Activated CD4-positive, alpha-beta T cell treated with anti-CD3 and anti-CD28 coated beads, Interleukin-2, amount 50 U/mL, for 48 hours (primary cell): ENCODE results near the gene DNAAF3.

Source experiments
- DNase-seq, 2 experiments: peaks; one replicate each; pipeline ENCODE4 v3.0.0-alpha.2; 2020

DNAAF3 gene

DNA sequence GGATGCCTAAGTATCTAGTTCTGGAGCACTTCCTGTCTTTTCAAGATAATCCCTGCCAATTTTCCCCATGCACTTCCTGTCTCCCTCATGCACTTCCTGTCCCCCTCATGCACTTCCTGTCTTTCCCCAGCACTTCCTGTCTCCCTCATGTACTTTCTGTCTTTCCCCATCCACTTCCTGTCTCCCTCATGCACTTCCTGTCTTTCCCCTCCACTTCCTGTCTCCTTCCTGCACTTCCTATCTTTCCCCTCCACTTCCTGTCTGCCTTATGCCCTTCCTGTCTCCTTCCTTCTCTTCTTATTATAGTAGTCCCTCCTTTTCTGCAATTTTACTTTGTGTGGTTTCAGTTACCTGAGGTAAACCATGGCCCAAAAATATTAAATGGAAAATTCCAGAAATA lies 14.4 kb downstream of the DNAAF3 start:
- DNase-seq, result no peak

DNA sequence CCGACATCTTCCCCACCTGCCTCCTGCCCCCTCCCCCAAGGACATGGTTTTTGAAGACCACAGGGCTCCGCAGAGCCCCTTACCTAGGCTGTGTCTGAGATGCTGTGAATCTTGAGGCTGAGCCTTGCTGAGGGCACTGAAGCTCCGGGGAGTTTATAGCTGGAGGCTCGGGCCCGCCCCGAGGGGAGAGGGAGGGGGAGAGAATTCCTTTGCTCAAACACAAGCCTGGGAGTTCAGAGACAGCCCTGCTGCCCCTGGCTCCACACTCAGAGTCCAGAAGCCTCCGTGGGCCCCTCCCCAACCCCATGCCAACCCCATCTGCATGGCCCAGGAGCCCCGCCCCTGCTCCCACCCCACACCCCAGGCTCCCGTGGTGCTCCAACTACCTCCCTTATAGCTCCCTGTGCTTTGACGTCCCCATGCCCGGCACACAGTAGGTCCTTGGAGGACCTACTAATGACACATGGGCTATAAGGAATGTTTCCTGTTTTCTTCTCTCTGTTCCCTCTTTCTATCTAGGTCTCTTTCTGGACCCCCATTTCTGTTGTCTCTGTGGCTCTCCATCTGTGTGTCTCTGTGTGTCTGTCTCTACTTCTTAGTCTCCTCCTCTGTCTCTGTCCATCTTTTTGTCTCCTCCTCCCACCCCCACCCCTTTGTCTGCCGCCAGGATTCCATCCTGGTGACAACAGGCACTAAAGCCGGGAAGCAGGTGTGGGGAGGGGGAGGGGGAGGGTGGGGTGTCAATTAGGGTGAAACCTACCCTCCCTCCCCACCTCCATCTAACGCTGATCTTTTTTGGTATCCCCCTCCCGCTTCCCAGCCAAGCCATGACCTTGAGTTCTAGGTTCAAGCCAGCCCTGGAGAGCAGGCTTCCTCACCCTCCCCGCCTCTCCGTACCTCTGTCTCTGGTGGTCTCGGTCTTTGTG lies 17.1 kb downstream of the DNAAF3 start, which contains the start of gene TNNT1:
TSS of gene TNNT1 (minus strand) at position 129 of the 926 bp plus-strand sequence. CDS start 2,049 bp downstream, outside the sequence.
- no peak for DNase-seq

DNA sequence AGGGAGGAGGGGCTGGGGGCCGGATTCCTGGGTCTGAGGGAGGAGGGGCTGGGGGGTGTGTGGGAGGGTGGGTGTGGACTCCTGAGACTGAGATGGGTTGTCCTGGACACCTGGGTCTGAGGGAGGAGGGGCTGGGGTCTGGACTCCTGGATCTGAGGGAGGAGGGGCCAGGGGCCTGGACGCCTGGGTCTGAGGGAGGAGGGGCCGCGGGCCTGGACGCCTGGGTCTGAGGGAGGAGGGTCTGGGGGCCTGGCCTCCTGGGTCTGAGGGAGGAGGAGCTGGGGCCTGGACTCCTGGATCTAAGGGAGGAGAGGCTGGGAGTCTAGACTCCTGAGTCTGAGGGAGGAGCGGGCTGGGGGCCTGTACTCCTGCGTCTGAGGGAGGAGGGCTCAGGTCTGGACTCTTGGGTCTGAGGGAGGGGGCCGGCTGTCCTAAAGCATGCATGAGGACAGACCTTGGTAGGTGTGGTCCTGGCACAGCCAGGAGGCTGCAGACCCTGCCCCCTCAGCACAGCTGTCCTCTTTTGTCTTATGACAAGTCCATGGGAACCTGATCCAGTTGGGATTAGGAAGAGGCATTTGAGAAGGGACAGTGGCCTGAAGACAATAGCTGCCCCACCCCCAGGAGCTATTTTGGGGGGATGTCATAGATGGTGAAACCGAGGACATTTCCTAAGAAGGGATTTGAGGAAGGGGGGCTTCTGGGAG lies 18.7 kb downstream of the DNAAF3 start:
- no peak for DNase-seq

DNA sequence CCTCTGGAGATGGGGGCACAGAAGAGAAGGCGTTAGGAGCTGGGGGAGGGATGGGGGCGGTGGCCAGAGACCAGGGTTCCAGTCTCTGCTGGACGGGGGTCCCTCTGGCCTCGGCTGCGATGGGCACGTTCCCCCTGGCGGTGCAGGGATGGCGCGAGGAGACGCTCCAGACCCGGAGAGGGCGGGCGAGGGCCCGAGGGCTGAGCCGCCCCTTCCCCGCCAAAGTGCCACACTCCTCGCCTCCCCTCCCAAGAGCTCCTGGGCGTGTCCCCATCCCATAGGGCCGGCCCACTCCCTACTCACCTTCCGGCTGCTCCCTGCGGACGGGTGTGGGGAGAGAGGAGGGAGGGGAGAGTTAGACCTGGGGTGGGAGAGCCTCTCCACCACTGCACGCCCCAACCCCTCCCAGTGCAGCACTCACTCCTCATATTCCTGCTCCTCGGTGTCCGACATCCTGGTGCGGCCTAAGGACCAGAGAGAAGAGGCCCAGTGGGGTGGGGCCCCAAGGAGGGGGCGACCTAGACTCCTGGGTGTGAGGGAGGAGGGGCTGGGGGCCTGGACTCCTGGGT lies 19.6 kb downstream of the DNAAF3 start:
- no peak for DNase-seq

DNA sequence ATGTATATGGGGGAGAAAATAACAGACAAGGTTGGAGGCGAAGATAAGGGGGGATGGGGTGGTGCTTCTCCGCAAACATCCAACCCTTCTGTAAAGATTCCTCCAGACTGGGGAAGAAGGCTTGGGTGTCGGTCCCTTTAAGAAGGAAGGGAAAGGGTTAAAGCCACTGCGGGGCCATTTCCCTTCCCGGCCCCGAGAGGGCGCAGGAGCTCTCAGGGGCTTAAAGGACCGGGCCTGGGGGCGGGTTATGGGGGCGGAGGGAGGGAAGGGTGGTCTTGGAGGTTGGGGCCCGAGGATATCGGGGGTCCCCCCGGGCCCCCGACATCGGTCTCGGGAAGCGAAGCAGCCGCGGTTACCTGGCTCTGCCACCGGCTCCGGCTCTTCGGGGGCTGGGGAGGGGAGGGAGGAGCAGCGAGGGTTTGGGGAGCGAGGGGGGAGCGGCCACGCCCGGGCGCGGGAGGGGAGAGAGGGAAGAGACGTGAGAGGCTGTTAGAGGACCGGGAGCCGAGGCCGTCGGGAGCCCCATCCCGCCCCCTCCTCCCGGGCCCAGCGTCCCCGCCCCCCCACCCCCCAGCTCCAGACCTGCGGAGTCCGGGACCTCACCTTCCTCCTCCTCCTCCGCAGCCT lies 20.2 kb downstream of the DNAAF3 start:
- DNase-seq, result no peak

DNA sequence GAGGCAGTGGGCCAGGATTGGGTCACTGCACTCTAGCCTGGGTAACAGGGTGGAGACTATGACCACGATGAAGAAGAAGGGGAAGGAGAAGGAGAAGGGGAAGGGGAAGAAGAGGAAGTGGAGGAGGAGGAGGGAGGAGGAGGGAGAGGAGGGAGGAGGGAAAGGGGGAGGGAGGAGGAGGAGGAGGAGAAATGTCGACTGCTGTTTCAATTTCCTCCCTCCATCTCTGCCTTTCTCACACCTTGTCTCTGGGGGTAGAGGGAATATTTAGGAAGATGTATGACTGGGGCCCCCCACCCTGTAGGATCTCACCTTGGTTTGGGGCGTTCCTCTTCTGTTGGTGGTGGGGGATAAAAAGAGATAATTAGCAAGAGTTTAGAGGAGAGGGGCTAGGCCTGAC lies 21.2 kb downstream of the DNAAF3 start:
- no peak for DNase-seq

DNA sequence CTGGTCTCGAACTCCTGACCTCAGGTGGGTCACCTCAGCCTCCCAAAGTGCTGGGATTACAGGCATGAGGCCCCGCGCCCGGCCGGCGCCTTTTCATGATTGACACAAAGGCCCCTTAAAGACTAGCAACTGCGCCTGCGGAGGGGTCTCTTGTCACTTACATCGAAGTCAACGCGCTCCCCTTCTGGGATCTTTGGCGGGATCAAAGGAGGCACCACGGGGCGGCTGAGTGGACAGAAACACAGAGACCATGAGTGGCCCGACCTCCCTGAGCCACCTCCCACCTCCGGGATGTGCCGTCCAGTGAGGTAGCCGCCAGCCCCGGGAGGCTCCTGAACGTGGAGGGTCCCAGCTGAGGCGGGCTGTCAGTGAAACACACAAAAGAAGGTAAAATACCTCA lies 24.7 kb downstream of the DNAAF3 start:
- no peak for DNase-seq

DNA sequence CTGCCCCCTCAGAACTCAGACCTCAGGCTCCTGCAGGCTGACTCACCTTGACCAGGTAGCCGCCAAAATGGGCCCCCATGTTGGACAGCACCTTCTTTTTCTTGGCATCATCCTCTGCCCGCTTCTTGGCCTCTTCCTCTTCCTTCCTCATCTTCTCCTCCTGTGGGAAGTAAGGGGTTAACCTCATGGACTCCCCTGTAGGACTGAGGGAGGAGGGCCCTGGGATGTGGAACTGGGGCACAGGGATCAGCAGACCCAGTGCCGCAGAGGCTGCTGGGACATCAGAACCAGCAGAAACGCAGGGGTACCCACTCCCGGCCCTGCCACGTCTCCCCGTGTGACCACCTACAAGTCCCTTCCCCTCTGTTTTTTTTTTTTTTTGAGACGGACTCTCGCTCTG lies 28.5 kb downstream of the DNAAF3 start:
- DNase-seq, result no peak

DNA sequence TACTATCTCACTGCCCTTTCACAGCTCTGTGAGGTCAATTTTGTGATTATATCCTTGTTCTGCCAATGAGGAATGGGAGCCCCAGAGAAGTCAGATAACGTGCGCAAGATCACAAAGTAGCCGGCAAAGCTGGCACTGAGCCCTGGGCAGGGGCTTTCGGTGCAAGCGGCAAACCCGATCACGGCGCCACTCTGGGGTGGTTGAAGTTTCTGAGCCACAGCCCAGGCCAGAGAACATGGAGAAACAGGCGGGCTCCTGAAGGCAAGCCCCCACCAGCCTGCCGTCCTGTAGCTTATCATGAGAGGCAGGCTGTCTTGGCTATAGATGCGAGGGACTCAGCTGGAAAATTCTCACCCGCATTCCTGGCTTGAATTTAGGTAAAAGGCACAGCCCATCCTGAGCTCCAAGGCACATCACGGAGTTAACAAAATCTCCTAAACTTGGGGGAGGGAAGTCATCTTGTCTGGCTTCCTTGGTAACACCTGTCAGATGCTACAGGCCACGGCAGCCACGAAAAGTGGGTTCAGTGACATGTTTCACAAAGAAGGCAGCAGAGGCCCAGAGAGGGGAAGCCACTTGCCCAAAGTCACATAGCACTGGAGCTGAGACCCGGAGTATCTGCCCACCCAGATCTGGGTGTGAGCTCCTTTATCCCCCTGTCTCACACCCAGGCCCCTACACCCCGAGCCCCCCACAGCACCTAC lies 29.9 kb downstream of the DNAAF3 start:
- no peak for DNase-seq

DNA sequence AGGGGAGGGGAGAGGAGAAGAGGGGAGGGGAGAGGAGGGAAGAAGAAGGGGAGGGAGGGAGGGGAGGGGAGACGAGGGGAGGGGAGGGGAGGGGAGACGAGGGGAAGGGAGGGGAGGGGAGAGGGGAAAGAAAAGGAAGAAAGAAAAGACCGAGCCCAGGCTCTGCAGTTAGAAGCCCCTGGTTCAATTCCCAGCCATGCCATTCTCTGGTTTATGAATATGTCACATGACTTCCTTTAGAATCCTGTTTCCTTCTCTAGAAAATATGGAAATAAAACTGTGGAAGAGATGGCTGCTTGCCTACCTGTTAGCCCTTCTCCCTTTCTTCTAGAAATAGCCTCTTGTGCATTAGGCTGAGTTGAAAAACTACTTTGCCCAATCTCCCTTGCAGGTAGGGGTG lies 31.7 kb downstream of the DNAAF3 start:
- no peak for DNase-seq

DNA sequence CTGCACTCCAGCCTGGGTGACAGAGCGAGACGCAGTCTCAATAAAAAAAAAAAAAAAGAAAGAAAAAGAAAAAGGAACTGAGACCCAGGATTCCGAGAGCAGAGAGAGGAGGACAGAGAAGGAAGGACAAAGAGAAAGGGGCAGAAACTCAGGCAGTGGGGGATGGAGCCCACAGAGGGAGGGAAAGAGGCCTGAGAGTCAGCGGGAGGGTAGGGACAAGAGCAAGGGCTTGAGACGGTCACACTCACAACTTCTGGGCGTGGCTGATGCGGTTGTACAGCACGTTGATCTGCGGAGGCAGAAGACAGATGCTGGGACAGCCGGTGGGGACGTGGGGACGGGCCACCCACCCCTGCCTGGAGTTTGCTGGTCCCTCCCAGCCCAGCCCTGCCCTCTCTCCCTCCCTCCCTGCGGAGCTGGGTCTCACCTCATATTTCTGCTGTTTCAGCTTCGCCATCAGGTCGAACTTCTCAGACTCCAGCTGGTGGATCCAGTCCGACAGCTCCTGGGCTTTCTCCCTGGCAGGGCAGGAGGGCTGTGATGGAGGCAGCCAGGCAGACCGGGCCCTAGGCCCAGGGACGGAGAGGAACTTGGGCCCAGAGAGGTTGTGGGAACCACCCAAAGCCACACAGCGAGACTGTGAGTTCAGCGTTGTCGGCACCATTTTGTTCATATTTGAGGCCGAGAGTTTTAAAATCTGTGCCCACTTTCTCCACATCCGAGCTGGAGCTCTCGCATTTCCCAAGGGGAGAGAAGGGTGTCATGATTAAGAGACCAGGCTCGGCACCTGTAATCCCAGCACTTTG lies 32.6 kb downstream of the DNAAF3 start:
- DNase-seq, result no peak

DNA sequence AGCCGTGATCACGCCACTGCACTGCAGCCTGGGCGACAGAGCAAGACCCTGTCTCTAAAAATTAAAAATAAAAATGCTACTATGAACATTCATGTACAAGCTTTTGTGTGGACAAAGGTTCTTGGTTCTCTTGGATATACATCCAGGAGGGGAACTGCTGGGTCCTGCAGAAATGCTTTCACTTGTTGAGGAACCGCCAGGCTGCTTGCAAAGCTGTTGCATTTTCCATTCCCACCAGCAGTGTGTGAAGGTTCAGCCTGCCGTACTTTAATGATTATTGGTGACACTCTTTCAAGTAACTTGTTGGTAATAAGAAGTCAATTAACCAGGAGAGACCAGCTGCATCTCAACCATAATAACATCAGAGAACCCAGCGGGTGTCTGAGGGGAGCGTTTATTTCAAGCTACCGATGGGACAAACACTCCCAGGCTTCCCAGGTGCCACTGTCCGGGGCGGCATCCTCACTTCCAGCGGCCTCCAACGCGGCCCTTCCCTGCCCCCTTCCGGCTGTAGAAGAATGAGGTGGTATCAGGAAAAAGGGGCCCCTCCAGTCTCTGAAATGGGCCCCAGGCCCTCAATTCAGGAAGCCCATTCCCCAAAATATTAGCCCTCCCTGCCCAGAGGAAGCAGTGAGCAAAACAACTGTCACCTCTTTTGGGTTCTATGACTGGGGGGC lies 33.8 kb downstream of the DNAAF3 start:
- DNase-seq, result no peak

DNA sequence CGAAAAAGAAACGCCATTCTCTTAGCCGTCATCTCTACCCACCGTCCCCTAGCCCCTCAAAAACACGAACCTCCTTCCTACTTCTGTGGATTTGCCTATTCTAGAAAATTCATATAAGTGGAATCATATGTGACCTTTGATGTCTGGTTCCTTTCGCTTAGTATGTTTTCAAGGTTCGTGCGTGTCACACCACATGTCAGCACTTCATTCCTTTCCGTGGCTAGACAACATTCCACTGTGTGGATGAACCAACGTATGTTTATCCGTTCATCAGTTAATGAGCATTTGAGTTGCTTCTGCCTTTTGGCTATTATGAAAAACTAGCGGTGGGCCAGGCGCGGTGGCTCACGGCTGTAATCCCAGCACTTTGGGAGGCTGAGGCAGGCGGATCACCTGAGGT lies 35.0 kb downstream of the DNAAF3 start:
- DNase-seq, result no peak

DNA sequence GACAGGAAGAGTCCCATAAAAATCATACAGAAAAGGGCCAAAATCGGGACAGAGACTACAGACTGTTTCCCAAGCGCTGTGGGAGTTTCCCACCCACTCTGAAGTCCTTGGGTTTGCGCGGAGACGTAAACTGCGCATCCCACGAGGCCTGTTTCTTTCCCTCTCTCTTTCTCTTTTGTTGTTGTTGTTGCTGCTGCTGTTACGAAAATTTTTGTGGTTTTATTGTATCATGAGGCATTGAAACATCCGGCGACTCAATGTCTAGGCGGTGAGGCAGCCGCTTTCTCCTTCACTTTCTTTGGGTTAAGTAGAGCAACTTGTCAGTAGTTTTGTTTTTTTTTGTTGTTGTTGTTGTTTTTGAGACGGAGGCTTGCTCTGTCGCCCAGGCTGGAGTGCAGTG lies 47.4 kb downstream of the DNAAF3 start:
- no peak for DNase-seq

DNA sequence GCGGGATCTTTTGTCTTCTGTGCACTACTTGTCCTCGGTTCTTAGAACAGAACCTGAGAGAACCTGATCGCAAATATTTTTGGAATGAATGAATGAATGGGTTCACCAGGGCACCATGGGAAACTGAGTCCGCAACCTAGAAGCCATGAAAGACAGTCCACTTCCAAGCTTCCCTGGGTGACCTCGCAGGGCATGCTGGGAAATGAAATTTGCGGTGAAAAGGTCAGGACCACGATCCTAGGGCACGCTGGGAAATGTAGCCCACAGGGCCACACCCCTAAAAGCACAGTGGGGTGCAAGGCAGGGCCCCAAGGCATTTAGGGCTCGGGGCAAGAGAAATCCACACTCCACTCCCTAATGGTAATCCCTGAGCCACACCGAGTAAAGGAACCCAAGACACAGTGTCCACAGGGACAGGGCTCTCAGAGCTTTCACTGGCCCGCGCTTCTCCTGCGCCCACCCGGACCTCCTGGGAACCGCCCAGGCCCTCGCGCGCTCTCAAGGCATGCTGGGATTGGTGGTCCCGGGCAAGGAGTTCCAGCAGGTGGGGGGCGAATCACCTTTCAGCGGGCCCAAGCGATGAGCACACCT lies 47.9 kb downstream of the DNAAF3 start:
- peak; percentile 54 to 59 for DNase-seq

DNA sequence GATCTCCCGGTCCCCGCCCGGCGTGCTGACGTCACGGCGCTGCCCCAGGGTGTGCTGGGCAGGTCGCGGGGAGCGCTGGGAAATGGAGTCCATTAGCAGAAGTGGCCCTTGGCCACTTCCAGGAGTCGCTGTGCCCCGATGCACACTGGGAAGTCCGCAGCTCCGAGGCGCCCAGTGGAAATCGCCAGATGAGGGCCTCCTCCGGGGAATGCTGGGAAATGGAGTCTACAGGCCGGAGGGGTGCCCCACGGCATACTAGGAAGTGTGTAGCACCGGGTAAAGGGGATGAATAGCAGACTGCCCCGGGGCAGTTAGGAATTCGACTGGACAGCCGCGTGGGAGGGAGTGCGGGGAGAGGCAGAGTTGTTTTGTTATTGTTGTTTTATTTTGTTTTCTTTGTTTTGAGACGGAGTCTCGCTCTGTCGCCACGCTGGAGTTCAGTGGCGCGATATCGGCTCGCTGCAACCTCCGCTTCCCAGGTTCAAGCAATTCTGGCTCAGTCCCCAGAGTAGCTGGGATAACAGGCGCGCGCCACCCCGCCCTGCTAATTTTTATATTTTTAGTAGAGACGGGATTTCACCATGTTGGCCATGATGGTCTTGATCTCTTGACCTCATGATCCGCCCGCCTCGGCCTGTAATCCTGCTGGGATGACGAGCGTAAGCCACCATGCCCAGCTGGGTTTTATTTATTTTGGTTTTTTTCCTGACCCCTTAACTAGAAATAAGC lies 48.6 kb downstream of the DNAAF3 start:
- DNase-seq, result peak; percentile 95 to 97

DNA sequence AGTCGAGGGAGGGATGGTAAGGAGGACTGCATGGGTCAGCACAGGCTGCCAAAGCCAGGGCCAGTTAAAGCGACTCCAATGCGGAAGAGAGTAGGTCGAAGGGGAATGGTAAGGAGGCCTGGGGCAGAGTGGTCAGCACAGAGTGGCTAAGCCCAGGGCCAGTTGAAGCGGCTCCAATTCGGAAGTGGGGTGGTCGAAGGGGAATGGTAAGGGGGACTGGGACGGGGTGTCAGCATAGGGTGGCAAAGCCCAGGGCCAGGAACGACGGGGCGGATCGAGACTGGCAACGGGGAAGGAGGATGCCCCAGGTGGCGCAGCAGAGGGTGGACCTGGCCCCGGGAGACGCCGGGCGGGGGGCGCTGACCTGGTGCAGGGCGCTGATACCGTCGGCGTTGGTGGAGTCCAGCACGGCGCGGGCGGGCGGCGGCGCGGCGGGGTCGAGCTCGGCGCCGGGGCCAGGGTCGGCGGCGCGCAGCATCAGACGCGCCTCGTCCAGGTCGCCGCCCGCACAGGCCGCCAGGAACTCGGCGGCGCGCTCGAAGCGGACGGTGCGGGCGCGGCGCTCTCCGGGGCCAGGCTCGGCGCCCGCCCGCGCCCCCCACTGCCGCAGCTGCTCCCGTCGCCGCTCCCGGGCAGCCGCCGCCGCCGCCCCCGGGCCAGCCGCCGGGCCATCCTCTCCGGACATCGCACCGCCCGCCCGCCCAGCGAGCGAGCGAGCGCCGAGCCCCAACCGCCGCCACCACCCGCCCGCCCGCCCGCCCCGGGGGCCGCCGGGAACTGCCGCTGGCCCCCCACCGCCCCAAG lies 49.4 kb downstream of the DNAAF3 start, which contains the start of gene PPP1R12C:
TSS of gene PPP1R12C (minus strand) at position 779 of the 804 bp plus-strand sequence. CDS start at position 685, 94 bp downstream.
- peak; percentile 13 to 16 for DNase-seq

DNA sequence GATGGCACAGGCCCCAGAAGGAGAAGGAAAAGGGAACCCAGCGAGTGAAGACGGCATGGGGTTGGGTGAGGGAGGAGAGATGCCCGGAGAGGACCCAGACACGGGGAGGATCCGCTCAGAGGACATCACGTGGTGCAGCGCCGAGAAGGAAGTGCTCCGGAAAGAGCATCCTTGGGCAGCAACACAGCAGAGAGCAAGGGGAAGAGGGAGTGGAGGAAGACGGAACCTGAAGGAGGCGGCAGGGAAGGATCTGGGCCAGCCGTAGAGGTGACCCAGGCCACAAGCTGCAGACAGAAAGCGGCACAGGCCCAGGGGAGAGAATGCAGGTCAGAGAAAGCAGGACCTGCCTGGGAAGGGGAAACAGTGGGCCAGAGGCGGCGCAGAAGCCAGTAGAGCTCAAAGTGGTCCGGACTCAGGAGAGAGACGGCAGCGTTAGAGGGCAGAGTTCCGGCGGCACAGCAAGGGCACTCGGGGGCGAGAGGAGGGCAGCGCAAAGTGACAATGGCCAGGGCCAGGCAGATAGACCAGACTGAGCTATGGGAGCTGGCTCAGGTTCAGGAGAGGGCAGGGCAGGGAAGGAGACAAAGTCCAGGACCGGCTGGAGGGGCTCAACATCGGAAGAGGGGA lies 50.1 kb downstream of the DNAAF3 start:
- peak; percentile 63 to 71 for DNase-seq
